NCI-H187 treated with DMSO at 0.1 percent for 48 hours (cell line): Measurements from ENCODE around the gene HDGFL1.

Experiments used
- DNase-seq: peaks from one replicate; lab custom pipeline; 2025; lab: John Stamatoyannopoulos, UW

Gene HDGFL1

GRCh38 chr6:22590423-22590822, 21.1 kb downstream of the HDGFL1 start:
- DNase-seq, result no peak

GRCh38 chr6:22593895-22594294, 24.5 kb downstream of the HDGFL1 start:
- no peak for DNase-seq

GRCh38 chr6:22596011-22596410, 26.6 kb downstream of the HDGFL1 start:
- no peak for DNase-seq

GRCh38 chr6:22598339-22598738, 29.0 kb downstream of the HDGFL1 start:
- DNase-seq, result no peak

- DNase-seq, result no peak
Observed at GRCh38 chr6:22600059-22600458, 30.7 kb downstream of the HDGFL1 start.

GRCh38 chr6:22601984-22602383, 32.6 kb downstream of the HDGFL1 start:
- no peak for DNase-seq

- DNase-seq, result no peak
Observed at GRCh38 chr6:22605736-22606135, 36.4 kb downstream of the HDGFL1 start.

GRCh38 chr6:22610127-22610526, 40.8 kb downstream of the HDGFL1 start:
- DNase-seq, result no peak

- DNase-seq, result no peak
Observed at GRCh38 chr6:22612236-22612635, 42.9 kb downstream of the HDGFL1 start.

- no peak for DNase-seq
Observed at GRCh38 chr6:22613051-22613450, 43.7 kb downstream of the HDGFL1 start.

- DNase-seq, result no peak
Observed at GRCh38 chr6:22613695-22614094, 44.3 kb downstream of the HDGFL1 start.

- no peak for DNase-seq
Observed at GRCh38 chr6:22614547-22614946, 45.2 kb downstream of the HDGFL1 start.

- DNase-seq, result no peak
Observed at GRCh38 chr6:22621028-22621427, 51.7 kb downstream of the HDGFL1 start.
